Measurements from ENCODE around the gene WWOX. TPM values are rescaled to one million over a fixed set of nuclear protein-coding genes. Genes with fewer than 3 reads are reported as not detected.
A peak's percentile ranks its signal among the peaks of the same experiment; 100 is the strongest.

Gene WWOX
- total and polyA plus RNA-seq, 2 of the 13 experiments (the other 11 are each of a cell fraction or from before 2014, with no cell fraction given) = 9.1 to 37.4 TPM

- TF ChIP-seq HMGXB4 (CRISPR knock-in tag; IDR thresholded peaks at IDR 0.05; ENCODE audit: borderline replicate concordance in 1 of 2, low read depth in 1 of 2) = peak in 1 of 2 experiments; percentile 66; a peak in 1 of 4 replicates
- no peak for TF ChIP-seq PRPF4 (IDR thresholded peaks at IDR 0.05; ENCODE audit: low read depth, low read length, poor library complexity, severe bottlenecking)
- TF ChIP-seq BORCS8-MEF2B (CRISPR knock-in tag; IDR thresholded peaks at IDR 0.05) = peak; percentile 34; the same call in 1 of the 2 replicates
- TF ChIP-seq XRCC5 (optimal IDR thresholded peaks at IDR 0.05; ENCODE audit: low read length) = peak; percentile 85
- peak; percentile 46; the same call in 1 of the 2 replicates for TF ChIP-seq SMC3 (IDR thresholded peaks at IDR 0.05; ENCODE audit: low read length)
- peak; percentile 82 for TF ChIP-seq STAG1 (CRISPR knock-in tag; IDR thresholded peaks at IDR 0.05)
- TF ChIP-seq BRD4 (CRISPR knock-in tag; IDR thresholded peaks at IDR 0.05) = no peak
- no peak for TF ChIP-seq MTF1 (CRISPR knock-in tag; IDR thresholded peaks at IDR 0.05)
- 0 out of 2 replicates have a peak, but pooled peaks have one; percentile 31 for TF ChIP-seq THRA (CRISPR knock-in tag; IDR thresholded peaks at IDR 0.05; ENCODE audit: borderline replicate concordance)
- TF ChIP-seq KDM2A (CRISPR knock-in tag; IDR thresholded peaks at IDR 0.05; ENCODE audit: borderline replicate concordance, low read depth) = peak; percentile 26; the same call in 1 of the 2 replicates
These were observed 1162.1 kb downstream of the WWOX start (continued) for GRCh38 chr16:79261481-79261940.
